Mammary epithelial cell (primary cell): ENCODE results near the gene DNAJB14.

Source experiments
- CTCF ChIP-seq, 2 donors: IDR thresholded peaks in 1 of 2; conservative IDR thresholded peaks in 1 of 2; 2 replicates each; pipeline ENCODE4 v1.5.1; 2011 to 2012; ENCODE audit warnings: inconsistent platforms in 2 of 2, low read length in 2 of 2, mild to moderate bottlenecking in 2 of 2, control low read depth in 1 of 2, low read depth in 1 of 2; ENCODE audit not compliant: insufficient read depth in 1 of 2; ENCODE audit errors: extremely low read depth in 1 of 2
- EZH2 ChIP-seq: IDR thresholded peaks from 2 replicates; pipeline ENCODE4 v1.6.1; 2012; ENCODE audit warnings: low read length, inconsistent platforms, borderline replicate concordance

GRCh38 chr4:99938243-99938753 lies 8.1 kb downstream of the DNAJB14 start:
- TF ChIP-seq CTCF (conservative IDR thresholded peaks at IDR 0.05 in 1 of 2, IDR thresholded peaks at IDR 0.05 in 1 of 2; ENCODE audit: extremely low read depth in 1 of 2, insufficient read depth in 1 of 2, low read depth in 1 of 2, low read length in 2 of 2) = no peak
- TF ChIP-seq EZH2 = no peak
